GM19438 (cell line): ENCODE data around the gene PLXNA4.

ENCODE experiments used
- ATAC-seq: cut with Tn5 transposase; IDR thresholded peaks from one replicate; pipeline ENCODE4 v1.9.1; 2021; ENCODE audit warnings: low read depth; ENCODE audit not compliant: unreplicated experiment

Gene PLXNA4

GRCh38 chr7:132568962-132569361 lies 7.3 kb downstream of the PLXNA4 start:
- no peak for ATAC-seq

- no peak for ATAC-seq
Observed at GRCh38 chr7:132565885-132566284, 10.4 kb downstream of the PLXNA4 start.

- no peak for ATAC-seq
Observed at GRCh38 chr7:132565441-132565840, 10.8 kb downstream of the PLXNA4 start.

GRCh38 chr7:132564849-132565248 lies 11.4 kb downstream of the PLXNA4 start:
- no peak for ATAC-seq

- no peak for ATAC-seq
Observed at GRCh38 chr7:132564090-132564489, 12.2 kb downstream of the PLXNA4 start.

- no peak for ATAC-seq
Observed at GRCh38 chr7:132562690-132563089, 13.6 kb downstream of the PLXNA4 start.

- ATAC-seq = no peak
Observed at GRCh38 chr7:132561763-132562162, 14.5 kb downstream of the PLXNA4 start.

- ATAC-seq = no peak
Observed at GRCh38 chr7:132560825-132561529, 15.3 kb downstream of the PLXNA4 start.

GRCh38 chr7:132560105-132560504 lies 16.2 kb downstream of the PLXNA4 start:
- no peak for ATAC-seq

GRCh38 chr7:132558815-132559214 lies 17.5 kb downstream of the PLXNA4 start:
- no peak for ATAC-seq

- no peak for ATAC-seq
Observed at GRCh38 chr7:132557489-132558044, 18.7 kb downstream of the PLXNA4 start.

GRCh38 chr7:132554446-132554845 lies 21.8 kb downstream of the PLXNA4 start:
- ATAC-seq = no peak

- ATAC-seq = no peak
Observed at GRCh38 chr7:132553031-132553430, 23.2 kb downstream of the PLXNA4 start.

GRCh38 chr7:132551886-132552285 lies 24.4 kb downstream of the PLXNA4 start:
- ATAC-seq = no peak

- ATAC-seq = no peak
Observed at GRCh38 chr7:132551439-132551838, 24.8 kb downstream of the PLXNA4 start.

- no peak for ATAC-seq
Observed at GRCh38 chr7:132548489-132549078, 27.7 kb downstream of the PLXNA4 start.

GRCh38 chr7:132547821-132548220 lies 28.4 kb downstream of the PLXNA4 start:
- no peak for ATAC-seq

- no peak for ATAC-seq
Observed at GRCh38 chr7:132546366-132547127, 29.7 kb downstream of the PLXNA4 start.

- ATAC-seq = no peak
Observed at GRCh38 chr7:132545756-132546155, 30.5 kb downstream of the PLXNA4 start.

GRCh38 chr7:132544999-132545398 lies 31.3 kb downstream of the PLXNA4 start:
- ATAC-seq = no peak

GRCh38 chr7:132544025-132544424 lies 32.2 kb downstream of the PLXNA4 start:
- ATAC-seq = no peak
